ENCODE results near the gene CARMIL3. TPM values are rescaled to one million over a fixed set of nuclear protein-coding genes. Genes with fewer than 3 reads are reported as not detected.

The CARMIL3 gene
- total RNA-seq, 1 donor from 2014 or later, result 0.11 TPM

DNA sequence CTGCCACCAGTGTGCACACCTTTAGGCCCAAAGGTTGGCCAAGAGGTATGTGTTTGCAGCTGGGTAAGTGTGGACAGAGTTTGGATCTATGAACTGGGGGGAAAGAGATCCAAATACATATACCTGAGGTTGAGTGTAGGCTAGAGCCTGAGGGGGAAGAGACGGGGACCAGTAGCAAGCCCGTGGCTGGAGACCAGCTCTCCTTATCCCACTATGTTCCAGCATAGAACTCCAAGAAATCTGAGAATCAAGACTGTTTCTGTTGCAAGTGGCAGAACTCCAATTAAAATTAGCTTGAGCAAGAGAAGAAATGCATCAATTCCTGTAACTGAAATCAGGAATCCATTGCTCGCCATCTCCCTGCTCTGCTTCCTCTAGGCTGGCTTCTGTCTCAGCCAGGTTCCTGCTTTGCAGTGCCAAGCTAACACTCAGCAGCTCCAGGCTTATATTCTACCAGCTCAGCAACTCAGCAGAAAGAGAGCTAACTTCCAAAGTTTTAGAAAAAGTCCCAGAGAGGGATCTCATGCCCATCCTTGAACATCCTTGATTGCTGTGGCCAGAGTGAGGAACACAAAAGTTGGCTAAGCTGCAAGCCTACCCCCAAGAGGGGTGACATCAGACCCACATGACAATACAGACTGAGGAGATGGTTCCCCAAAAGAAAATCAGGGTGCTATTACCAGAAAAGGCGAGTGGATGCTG lies 40.8 kb downstream of the CARMIL3 start:
- no peaks in the 10 kb centered on the region for H3K27me3 ChIP-seq (ENCODE audit: low read depth)
- H3K36me3 ChIP-seq, result no peaks in the 10 kb centered on the region
- peaks cover 26% of the 10 kb centered on the region for H3K4me1 ChIP-seq
- intact Hi-C loops (cut with micrococcal nuclease), result no loop called here
- no peak overlapping the region for H3K4me3 ChIP-seq
- H3K27ac ChIP-seq (replicated peaks), result peak overlapping the region; percentile 94
- no peaks in the 10 kb centered on the region for H3K9me3 ChIP-seq (replicated peaks)
- DNase-seq, result no peak
- TF ChIP-seq, protein P1, sequence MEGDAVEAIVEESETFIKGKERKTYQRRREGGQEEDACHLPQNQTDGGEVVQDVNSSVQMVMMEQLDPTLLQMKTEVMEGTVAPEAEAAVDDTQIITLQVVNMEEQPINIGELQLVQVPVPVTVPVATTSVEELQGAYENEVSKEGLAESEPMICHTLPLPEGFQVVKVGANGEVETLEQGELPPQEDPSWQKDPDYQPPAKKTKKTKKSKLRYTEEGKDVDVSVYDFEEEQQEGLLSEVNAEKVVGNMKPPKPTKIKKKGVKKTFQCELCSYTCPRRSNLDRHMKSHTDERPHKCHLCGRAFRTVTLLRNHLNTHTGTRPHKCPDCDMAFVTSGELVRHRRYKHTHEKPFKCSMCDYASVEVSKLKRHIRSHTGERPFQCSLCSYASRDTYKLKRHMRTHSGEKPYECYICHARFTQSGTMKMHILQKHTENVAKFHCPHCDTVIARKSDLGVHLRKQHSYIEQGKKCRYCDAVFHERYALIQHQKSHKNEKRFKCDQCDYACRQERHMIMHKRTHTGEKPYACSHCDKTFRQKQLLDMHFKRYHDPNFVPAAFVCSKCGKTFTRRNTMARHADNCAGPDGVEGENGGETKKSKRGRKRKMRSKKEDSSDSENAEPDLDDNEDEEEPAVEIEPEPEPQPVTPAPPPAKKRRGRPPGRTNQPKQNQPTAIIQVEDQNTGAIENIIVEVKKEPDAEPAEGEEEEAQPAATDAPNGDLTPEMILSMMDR (IDR thresholded peaks at IDR 0.05; ENCODE audit: borderline replicate concordance), result no peak

DNA sequence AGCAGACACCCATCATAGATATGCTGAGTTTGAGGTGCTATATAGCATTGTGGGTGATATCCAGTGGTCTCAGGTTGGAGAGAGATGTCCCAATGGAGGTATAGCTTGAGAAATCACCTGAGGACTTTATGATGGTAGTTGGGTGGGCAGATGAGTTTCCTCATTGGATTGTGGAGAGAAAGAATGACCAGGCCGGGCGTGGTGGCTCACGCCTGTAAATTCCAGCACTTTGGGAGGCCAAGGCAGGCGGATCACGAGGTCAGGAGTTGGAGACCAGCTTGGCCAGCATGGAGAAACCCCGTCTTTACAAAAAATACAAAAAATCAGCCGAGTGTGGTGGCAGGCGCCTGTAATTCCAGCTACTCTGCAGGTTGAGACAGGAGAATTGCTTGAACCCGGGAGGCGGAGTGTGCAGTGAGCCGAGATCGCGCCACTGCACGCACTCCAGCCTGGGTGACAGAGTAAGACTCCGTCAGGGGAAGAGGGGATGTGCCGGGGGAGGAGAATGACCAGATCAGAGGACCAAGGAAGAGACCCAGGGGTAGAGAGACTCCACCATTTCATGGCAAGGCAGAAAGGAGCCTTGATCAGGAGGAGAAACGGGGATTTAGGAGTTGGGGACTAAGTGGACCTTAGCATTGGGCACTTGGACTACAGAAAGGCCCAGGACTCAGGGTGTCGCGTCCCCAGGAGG lies 41.5 kb downstream of the CARMIL3 start:
- Histone ChIP-seq H3K9me3 (replicated peaks) (no peaks in the 10 kb centered on the region), H3K27ac (replicated peaks) (peak overlapping the region; percentile 94), H3K4me3 (peak overlapping the region; percentile 95), H3K36me3 (peaks cover 3% of the 10 kb centered on the region), H3K4me1 (peaks cover 26% of the 10 kb centered on the region), H3K27me3 (ENCODE audit: low read depth) (no peaks in the 10 kb centered on the region)
- intact Hi-C loops (cut with micrococcal nuclease), result no loop called here
- no peak for DNase-seq
- TF ChIP-seq, protein P1 (IDR thresholded peaks at IDR 0.05; ENCODE audit: borderline replicate concordance), result no peak

DNA sequence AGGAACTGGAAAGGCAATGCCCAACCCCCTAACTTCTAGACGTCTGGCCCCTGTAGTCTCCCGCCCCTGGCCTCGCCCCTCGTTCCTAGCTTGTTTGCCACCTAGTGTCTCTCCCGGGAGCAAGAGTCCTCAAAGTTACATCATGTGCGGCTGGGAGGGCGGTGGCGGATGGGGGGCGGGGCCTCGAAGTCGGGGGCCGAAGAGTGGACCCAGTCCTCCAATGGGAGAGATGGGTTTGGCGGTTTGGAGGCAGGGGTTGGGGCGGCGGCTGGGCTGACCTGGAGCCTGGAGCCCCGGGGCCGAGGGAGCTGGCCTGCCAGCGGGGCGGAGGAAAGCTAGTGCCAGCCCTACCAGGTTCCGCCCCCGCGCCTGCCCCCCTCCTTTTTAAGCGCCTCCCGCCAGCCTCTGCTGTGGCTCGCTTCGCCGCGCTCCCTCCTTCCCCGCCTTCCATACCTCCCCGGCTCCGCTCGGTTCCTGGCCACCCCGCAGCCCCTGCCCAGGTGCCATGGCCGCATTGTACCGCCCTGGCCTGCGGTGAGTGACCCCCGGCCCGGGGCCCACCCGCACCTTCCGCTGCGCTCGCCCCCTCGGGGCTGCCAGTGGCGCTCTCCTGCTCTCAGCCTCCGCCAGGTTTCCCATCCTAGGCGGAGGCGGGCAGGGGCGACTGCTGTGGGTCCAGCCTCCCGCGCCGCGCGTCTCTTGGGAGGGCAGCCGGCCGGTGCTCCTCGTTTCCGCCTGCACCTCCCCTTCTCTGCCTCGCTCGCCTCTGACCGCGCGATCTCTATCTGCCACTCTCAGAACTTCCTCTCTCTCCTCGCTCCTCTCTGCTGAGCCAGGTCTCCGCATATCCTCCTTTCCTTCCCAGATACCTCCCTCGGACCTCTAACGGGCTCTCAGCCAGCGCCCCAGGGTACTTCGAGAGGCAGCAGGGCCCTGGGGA lies 42.4 kb downstream of the CARMIL3 start, which contains the start of gene PCK2:
PCK2 (plus strand) TSS at position 411 of the 940 bp plus-strand sequence; CDS start at position 506, 95 bp downstream.
- H3K27me3 ChIP-seq (ENCODE audit: low read depth), result no peaks in the 10 kb centered on the region
- TF ChIP-seq, protein P1 (IDR thresholded peaks at IDR 0.05; ENCODE audit: borderline replicate concordance), result peak; percentile 23
- H3K27ac ChIP-seq (replicated peaks), result peak within 1 kb of the TSS; percentile 94
- H3K4me3 ChIP-seq, result peak within 1 kb of the TSS; percentile 95
- DNase-seq, result peak; percentile 90
- no peaks in the 10 kb centered on the region for H3K9me3 ChIP-seq (replicated peaks)
- intact Hi-C loops (cut with micrococcal nuclease), result no loop called here
- H3K36me3 ChIP-seq, result peaks cover 3% of the 10 kb centered on the region
- peaks cover 26% of the 10 kb centered on the region for H3K4me1 ChIP-seq

DNA sequence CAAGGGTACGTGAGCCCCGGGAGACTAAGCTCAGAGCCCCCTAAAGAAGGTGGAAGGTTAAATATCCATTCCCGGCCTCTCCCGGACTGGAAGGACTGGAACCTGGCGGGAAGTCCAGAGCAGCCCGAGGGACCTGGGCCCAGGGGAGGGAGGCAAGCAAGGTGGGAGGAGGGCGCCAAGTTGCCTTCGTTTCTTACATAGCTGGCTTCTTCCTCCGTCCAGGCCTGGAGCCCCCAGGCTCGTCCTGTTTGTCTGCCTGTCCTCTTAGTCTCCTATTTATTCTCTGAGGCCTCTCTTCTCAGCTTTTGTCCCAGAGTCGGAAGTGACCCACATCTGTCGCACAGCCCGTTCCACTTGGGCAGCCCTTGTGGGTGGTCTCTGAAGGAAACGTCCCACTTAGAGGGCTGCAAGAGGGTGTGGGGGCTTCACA lies 43.0 kb downstream of the CARMIL3 start:
- H3K9me3 ChIP-seq (replicated peaks), result no peaks in the 10 kb centered on the region
- H3K27ac ChIP-seq (replicated peaks), result peak overlapping the region; percentile 94
- TF ChIP-seq, protein P1 (IDR thresholded peaks at IDR 0.05; ENCODE audit: borderline replicate concordance), result no peak
- no peak for DNase-seq
- intact Hi-C loops (cut with micrococcal nuclease), result no loop called here
- H3K36me3 ChIP-seq, result peaks cover 3% of the 10 kb centered on the region
- peak overlapping the region; percentile 95 for H3K4me3 ChIP-seq
- no peaks in the 10 kb centered on the region for H3K27me3 ChIP-seq (ENCODE audit: low read depth)
- peaks cover 26% of the 10 kb centered on the region for H3K4me1 ChIP-seq

Data from left ventricle myocardium inferior (tissue), 1 donor.